Peyer's patch (tissue), 4 donors: ENCODE data around the gene MAP2K1. TPM values are rescaled to one million over a fixed set of nuclear protein-coding genes. Genes with fewer than 3 reads are reported as not detected.

ENCODE experiments used
- DNase-seq, 3 donors: peaks; one replicate each; pipeline ENCODE4 v3.0.0-alpha.2; 2017 to 2019
- H3K27ac ChIP-seq, 4 donors: fragments of 200-600 bp; sonication (generic); one replicate each; pipeline ENCODE4 v1.5.1; 2016 to 2019
- H3K27me3 ChIP-seq, 2 donors: fragments of 200-600 bp; sonication (generic); one replicate each; pipeline ENCODE4 v1.5.1; 2019
- H3K36me3 ChIP-seq, 3 donors: fragments of 200-600 bp; sonication (generic); one replicate each; pipeline ENCODE4 v1.5.1; 2016 to 2019
- H3K4me1 ChIP-seq, 4 donors: fragments of 200-600 bp; sonication (generic); one replicate each; pipeline ENCODE4 v1.5.1; 2016 to 2019
- H3K4me3 ChIP-seq, 4 donors: fragments of 200-600 bp; sonication (generic); 1 replicate in 3 of 4; 2 replicates in 1 of 4; pipeline ENCODE4 v1.5.1; 2016 to 2019; ENCODE audit warnings: mild to moderate bottlenecking in 1 of 4
- H3K9me3 ChIP-seq, 4 donors: fragments of 200-600 bp; sonication (generic); one replicate each; pipeline ENCODE4 v1.5.1; 2016 to 2019; ENCODE audit warnings: mild to moderate bottlenecking in 1 of 4
- POLR2A ChIP-seq, 2 donors: fragments of 450-650 bp; IDR thresholded peaks; one replicate each; pipeline ENCODE4 v1.5.1; 2017; ENCODE audit warnings: antibody characterized with exemption in 2 of 2, mild to moderate bottlenecking in 2 of 2, moderate library complexity in 2 of 2
- total RNA-seq, 4 donors: library from RNA; depleted of rRNA; stranded (reverse); fragments of >200 nt; gene quantifications; one replicate each; pipeline ENCODE4 v1.1.0, GENCODE V29; 2016
- TF ChIP-seq, protein P1 (sequence below), 6 experiments: fragments of 450-650 bp in 4 of 6; fragments of 200-600 bp in 2 of 6; sonication (generic) in 1 of 6; IDR thresholded peaks; one replicate each; pipeline ENCODE4 v1.5.1; 2017 to 2019; ENCODE audit warnings: antibody characterized with exemption in 6 of 6, mild to moderate bottlenecking in 3 of 6, moderate library complexity in 1 of 6

Gene MAP2K1
- total RNA-seq, 4 donors from 2014 or later = 12.7 to 47.9 (median 27.7) TPM

DNA sequence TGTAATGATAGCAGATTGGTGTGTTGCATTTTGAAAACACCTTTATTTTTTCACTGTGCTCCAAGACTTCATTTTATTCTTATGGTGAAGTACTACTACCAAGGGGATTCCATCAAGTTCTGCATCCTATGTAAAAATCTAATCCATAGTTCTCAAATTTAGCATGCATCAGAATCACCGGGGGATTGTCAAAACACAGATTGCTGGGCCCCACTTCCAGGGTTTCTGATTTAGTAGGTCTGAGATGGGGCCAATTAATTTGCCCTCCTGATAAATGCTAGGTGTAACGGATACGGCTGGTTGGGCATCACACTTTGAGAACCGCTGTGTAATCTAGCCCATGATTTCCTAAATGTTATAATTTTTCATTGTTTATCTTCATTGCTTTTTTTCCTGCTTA lies 119.1 kb downstream of the MAP2K1 start:
- H3K4me1 ChIP-seq = peaks cover 0 to 30% (median 11%) of the 10 kb centered on the region in 4 donors
- peak overlapping the region in 3 of 4 donors; percentile 67 to 88 (median 69) for H3K4me3 ChIP-seq
- peaks cover 0 to 24% (median 0%) of the 10 kb centered on the region in 3 donors for H3K36me3 ChIP-seq
- TF ChIP-seq POLR2A (IDR thresholded peaks at IDR 0.05) = no peak
- TF ChIP-seq, protein P1, sequence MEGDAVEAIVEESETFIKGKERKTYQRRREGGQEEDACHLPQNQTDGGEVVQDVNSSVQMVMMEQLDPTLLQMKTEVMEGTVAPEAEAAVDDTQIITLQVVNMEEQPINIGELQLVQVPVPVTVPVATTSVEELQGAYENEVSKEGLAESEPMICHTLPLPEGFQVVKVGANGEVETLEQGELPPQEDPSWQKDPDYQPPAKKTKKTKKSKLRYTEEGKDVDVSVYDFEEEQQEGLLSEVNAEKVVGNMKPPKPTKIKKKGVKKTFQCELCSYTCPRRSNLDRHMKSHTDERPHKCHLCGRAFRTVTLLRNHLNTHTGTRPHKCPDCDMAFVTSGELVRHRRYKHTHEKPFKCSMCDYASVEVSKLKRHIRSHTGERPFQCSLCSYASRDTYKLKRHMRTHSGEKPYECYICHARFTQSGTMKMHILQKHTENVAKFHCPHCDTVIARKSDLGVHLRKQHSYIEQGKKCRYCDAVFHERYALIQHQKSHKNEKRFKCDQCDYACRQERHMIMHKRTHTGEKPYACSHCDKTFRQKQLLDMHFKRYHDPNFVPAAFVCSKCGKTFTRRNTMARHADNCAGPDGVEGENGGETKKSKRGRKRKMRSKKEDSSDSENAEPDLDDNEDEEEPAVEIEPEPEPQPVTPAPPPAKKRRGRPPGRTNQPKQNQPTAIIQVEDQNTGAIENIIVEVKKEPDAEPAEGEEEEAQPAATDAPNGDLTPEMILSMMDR (IDR thresholded peaks at IDR 0.05) = no peak
- DNase-seq = no peak
- no peaks in the 10 kb centered on the region for H3K27me3 ChIP-seq
- no peaks in the 10 kb centered on the region for H3K9me3 ChIP-seq
- H3K27ac ChIP-seq = peak overlapping the region in 3 of 4 donors; percentile 91 to 94 (median 92)

DNA sequence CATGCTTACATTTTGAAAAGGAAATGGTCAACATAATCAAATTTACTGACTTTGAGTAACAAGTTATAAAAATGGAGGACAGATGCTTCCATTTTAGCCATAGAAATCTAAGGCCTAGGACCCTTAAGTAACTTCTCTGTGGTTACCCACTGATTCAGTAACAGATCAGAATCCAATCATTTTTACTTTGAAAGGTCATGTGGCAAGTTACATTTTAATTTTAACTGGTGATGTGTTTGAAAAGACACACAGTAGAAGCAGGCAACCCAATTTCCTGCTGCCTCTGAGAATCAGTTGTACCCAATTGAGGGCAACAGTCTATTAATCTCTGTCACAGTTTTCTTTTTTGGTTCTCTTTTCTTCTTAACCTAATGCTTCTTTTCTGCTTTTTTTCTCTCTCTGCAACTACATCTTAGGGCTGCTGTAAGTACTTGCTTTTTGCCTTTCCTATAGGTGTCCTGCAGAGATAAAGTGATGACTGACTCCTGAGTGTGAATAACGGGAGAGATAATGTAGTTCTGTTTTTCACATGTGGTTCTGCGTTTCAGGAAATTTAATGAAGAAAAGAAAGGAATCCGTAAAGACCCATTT lies 121.7 kb downstream of the MAP2K1 start:
- Histone ChIP-seq H3K4me1 (peaks cover 0 to 17% (median 6%) of the 10 kb centered on the region in 4 donors), H3K27me3 (no peaks in the 10 kb centered on the region), H3K36me3 (no peaks in the 10 kb centered on the region), H3K4me3 (no peak overlapping the region), H3K27ac (no peak overlapping the region), H3K9me3 (no peaks in the 10 kb centered on the region)
- TF ChIP-seq, protein P1 (IDR thresholded peaks at IDR 0.05) = no peak
- TF ChIP-seq POLR2A (IDR thresholded peaks at IDR 0.05) = no peak
- DNase-seq = no peak

DNA sequence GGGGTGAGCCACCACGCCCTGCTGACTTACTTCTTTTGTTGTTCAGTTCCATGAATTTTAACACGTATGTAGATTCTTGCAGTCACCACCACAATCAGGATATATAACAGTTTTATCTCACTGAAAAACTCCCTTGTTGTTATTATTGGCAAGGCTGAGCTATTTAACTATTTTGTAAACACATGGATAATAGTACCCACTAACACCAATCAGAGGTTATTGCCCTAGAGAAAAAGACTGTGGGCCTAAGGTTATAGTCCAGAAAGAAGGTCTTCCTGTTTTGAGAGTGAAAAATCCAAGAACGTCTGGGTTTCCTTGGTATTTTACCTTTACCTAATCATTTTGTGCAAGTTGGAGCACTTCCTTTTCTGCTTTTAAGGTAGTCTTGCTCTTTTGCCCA lies 127.9 kb downstream of the MAP2K1 start:
- Histone ChIP-seq H3K9me3 (no peaks in the 10 kb centered on the region), H3K4me3 (no peak overlapping the region), H3K27ac (no peak overlapping the region), H3K27me3 (no peaks in the 10 kb centered on the region), H3K36me3 (peaks cover 0 to 10% (median 0%) of the 10 kb centered on the region in 3 donors), H3K4me1 (no peaks in the 10 kb centered on the region)
- no peak for DNase-seq
- TF ChIP-seq, protein P1 (IDR thresholded peaks at IDR 0.05) = no peak
- TF ChIP-seq POLR2A (IDR thresholded peaks at IDR 0.05) = no peak

- Histone ChIP-seq H3K36me3 (peaks cover 0 to 14% (median 0%) of the 10 kb centered on the region in 3 donors), H3K4me3 (no peak overlapping the region), H3K27me3 (no peaks in the 10 kb centered on the region), H3K27ac (no peak overlapping the region), H3K4me1 (no peaks in the 10 kb centered on the region), H3K9me3 (no peaks in the 10 kb centered on the region)
- TF ChIP-seq, protein P1 (IDR thresholded peaks at IDR 0.05) = no peak
- TF ChIP-seq POLR2A (IDR thresholded peaks at IDR 0.05) = no peak
- no peak for DNase-seq
Observed at GRCh38 chr15:66515901-66516322, 129.2 kb downstream of the MAP2K1 start.

DNA sequence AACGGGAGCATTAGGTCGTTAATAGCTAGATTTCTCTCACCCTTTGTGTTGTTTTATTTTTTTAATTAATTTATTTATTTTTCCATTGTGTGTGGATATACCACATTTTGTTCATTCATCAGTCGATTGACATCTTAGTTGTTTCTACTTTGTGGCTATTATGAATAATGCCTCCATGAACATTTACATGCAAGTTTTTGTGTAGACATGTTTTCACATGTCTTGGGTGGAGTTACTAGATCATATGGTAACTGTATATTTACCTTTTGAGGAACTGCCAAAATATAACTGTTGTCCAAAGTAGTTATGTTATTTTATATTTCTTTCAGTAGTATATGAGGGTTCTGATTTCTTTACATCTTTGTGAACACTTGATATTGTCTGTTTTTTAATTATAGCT lies 137.2 kb downstream of the MAP2K1 start:
- Histone ChIP-seq H3K27ac (no peak overlapping the region), H3K4me3 (no peak overlapping the region), H3K36me3 (peaks cover 0 to 22% (median 0%) of the 10 kb centered on the region in 3 donors), H3K27me3 (no peaks in the 10 kb centered on the region), H3K9me3 (no peaks in the 10 kb centered on the region), H3K4me1 (no peaks in the 10 kb centered on the region)
- DNase-seq = no peak
- no peak for TF ChIP-seq POLR2A (IDR thresholded peaks at IDR 0.05)
- TF ChIP-seq, protein P1 (IDR thresholded peaks at IDR 0.05) = no peak
